ENCODE measurements around the gene SLC9A9.

The SLC9A9 gene

DNA sequence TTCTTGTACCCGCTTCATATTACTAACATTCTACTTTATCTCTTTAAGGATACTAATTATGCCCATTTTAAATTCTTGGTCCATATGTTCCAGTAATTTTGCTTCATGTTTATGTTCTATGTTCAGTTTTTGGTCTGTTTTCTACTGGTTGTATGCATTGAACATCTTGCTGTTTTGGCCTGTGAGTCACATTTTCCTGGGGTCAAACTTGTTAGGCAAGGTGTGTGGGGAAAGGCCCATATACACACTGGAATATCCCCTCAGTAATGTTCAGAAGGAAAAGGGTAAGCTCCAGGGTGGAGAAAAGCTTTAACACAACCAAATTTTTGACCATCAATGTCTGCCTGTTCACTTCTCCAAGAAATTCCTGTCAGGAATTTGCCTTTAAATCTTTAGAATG, 337.7 kb downstream of the SLC9A9 start:
- DNase-seq (ENCODE audit: low read depth in 2 of 2): no peak

DNA sequence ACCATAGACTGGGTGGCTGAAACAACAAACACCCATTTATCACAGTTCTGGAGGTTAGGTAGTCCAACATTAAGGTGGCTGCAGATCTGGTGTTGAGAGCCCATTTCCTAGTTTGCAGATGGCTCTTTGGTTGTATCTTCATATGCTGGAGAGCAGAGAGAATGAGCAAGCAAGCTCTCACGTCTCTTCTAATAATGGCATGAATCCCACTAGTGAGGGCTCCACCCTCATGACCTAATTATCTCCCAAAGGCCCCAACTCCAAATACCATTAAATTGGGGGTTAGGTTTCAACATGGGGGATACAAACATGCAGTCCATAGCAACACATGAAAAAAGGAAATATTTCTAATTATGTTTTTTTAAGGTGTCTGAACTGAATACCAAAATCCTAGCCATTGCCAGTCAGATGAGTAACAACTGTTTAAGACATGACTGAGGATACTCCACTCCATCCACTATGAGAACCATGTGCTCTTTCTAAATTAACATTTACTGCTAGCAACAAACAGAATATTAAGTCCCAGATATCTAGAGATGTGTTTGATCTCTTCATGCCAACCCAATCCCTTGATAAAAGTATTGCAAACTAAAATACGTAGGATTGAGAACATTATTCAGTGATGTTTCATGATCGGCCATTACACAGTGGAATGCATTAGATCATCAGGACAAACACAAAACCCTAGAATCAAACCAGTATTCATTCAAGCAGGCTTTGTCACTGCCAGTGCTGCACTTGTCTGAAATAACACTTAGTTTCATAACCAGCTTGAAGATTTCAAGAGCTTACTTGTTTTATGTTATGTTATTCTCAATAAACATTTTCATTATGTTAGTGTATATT, 340.3 kb downstream of the SLC9A9 start:
- DNase-seq (ENCODE audit: low read depth in 2 of 2): no peak

- no peak for DNase-seq (ENCODE audit: low read depth in 2 of 2)
These were observed 342.1 kb downstream of the SLC9A9 start for GRCh38 chr3:143506190-143506589.

- no peak for DNase-seq (ENCODE audit: low read depth in 2 of 2)
These were observed 344.9 kb downstream of the SLC9A9 start for GRCh38 chr3:143503325-143503885.

- no peak for DNase-seq (ENCODE audit: low read depth in 2 of 2)
These were observed 346.2 kb downstream of the SLC9A9 start for GRCh38 chr3:143502081-143502480.

- DNase-seq (ENCODE audit: low read depth in 2 of 2): no peak
These were observed 350.9 kb downstream of the SLC9A9 start for GRCh38 chr3:143497382-143497781.

DNA sequence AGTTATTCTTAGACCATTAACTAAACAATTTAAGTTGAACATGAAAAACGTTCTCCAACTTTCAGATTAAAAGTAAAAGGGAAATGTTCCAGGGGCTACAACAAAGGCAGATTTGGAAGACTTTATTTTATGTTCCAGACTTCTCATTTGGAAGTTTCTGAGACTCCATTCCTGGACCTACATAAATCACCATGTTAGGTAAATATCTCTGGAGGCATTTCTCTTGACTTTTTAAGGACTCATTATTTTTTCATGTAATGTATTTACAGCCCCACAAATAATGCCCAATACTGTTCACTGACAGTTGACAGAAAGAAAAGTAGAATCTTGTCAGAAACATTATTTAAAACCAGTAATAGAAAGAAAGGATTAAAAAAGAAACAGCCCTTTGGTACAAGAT, 352.1 kb downstream of the SLC9A9 start:
- DNase-seq (ENCODE audit: low read depth in 2 of 2): no peak

DNA sequence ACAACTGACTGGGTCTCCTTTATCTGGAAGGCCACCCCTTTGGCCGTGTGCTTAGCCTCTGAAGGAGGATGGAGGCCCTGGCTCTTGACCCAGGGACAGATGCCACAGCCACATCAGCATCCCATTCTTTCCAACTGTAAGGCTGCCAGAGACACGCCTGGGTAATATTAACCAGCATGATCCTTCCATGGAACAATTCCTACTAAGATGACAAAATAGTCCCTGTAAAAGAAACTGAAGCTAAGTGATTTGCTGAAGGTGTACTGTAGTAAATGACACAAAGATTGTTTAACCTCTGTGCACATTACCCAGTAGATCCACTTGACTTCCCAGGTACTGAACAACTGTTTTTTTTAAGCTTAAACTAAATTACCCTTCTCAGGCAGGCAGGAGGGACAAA, 352.7 kb downstream of the SLC9A9 start:
- no peak for DNase-seq (ENCODE audit: low read depth in 2 of 2)

- no peak for DNase-seq (ENCODE audit: low read depth in 2 of 2)
These were observed 361.7 kb downstream of the SLC9A9 start for GRCh38 chr3:143486611-143487010.

GRCh38 chr3:143484846-143485512, 363.3 kb downstream of the SLC9A9 start:
- DNase-seq (ENCODE audit: low read depth in 2 of 2): no peak

DNA sequence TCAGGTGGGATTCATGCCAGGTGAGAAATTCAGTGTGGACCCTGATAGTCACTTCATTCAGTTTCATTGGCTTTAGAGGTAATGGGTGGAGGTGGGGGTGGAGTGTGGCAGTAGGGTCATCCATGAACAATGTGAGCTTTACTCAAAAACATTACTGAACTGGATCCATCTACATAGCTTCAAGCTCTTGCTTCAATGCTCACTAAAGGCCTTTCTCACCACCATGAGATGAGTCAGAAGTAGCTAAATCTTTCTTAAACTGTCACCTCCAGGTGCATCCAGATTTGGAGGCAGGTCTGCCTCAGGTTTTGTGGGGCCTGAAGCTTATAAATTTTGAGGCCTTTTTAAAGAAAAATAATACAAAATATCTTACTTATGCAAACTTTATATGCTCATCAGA, 365.1 kb downstream of the SLC9A9 start:
- no peak for DNase-seq (ENCODE audit: low read depth in 2 of 2)

- no peak for DNase-seq (ENCODE audit: low read depth in 2 of 2)
These were observed 365.9 kb downstream of the SLC9A9 start for GRCh38 chr3:143482106-143483088.

DNA sequence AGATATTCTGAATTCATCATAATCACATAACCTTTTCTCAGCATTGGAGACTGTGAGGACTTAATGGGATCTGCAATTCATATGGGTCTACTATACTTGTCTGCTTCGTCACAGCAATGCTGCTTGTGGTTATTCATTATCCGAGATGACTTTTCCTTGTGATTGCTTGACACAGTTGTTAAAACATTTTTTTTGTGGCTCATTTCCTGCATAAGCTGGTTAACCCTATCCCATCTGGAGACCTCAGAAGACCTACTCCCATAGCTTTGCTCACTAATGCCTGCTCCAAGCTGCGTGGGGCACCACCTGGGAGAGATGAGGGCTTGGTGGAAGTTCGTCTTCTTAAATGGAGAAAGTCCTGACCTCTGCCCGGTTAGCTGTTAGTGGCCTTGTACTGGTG, 367.9 kb downstream of the SLC9A9 start:
- DNase-seq (ENCODE audit: low read depth in 2 of 2): no peak

DNA sequence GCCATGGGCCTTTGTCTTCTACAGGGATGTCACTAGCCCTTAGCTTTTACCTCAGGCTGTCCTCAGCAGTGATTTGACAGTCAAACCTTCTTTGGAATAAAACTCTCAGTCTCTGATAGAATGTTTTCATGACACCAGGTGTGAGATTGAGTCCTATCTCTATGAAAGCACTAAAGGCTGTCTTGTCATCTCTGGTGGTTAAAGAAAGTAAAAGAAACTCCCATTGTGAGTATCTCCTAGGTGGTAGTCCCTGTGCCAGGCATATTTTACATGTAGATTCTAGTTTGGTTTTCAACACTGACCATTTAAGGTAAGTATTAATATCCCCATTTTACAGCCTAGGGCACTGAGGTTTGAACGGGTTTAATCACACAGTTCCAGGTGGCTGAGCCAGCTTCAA, 368.5 kb downstream of the SLC9A9 start:
- no peak for DNase-seq (ENCODE audit: low read depth in 2 of 2)

- DNase-seq (ENCODE audit: low read depth in 2 of 2): no peak
These were observed 370.1 kb downstream of the SLC9A9 start for GRCh38 chr3:143478115-143478693.

DNA sequence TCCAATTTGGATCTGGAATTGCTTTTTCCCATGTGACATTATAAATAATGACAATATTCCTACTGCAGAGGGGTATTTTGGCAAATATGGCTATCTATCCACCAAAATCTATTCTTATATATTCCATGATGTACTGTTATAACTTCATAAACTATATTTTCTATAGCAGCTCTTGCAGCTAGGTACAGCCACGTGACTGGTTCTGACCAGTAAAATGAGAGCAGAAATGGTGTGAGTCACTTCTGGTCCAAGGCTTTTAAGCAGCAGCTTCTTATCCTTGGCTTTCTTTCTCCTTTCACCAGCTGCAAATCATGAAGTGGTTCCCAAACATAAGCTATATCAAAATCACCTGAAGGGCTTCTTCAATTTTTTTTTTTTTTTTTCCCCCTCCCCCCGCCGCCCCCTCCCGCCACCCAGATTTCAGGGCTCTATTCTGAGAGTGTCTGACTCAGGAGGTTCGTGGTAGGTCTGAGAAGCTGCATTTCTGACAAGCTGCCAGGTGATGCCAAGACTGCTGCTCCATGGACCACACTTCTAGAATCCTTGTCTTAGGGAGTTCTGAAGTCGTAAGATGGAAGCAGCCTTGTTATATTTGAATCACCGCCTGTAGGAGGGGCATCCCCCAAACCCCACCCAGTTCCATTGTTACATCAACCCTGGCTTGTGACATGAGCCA, 371.2 kb downstream of the SLC9A9 start:
- DNase-seq (ENCODE audit: low read depth in 2 of 2): no peak

GRCh38 chr3:143475981-143476380, 372.3 kb downstream of the SLC9A9 start:
- DNase-seq (ENCODE audit: low read depth in 2 of 2): no peak

GRCh38 chr3:143472731-143473523, 375.3 kb downstream of the SLC9A9 start:
- no peak for DNase-seq (ENCODE audit: low read depth in 2 of 2)

GRCh38 chr3:143471705-143472104, 376.6 kb downstream of the SLC9A9 start:
- DNase-seq (ENCODE audit: low read depth in 2 of 2): no peak

- DNase-seq (ENCODE audit: low read depth in 2 of 2): no peak
These were observed 379.1 kb downstream of the SLC9A9 start for GRCh38 chr3:143469159-143469558.
